Adrenal gland (tissue), 12 donors: ENCODE measurements around the gene GNAQ. TPM values are rescaled to one million over a fixed set of nuclear protein-coding genes. Genes with fewer than 3 reads are reported as not detected.
"Not testable (repeated sequence)": the region's sequence is repeated elsewhere in the genome, so short reads cannot be mapped to it uniquely, and the experiment has no call there.

Source experiments
- DNase-seq, 7 donors: peaks; one replicate each; pipeline ENCODE4 v3.0.0-alpha.2; 2019 to 2020
- H3K27ac ChIP-seq, 5 donors: fragments of 200-600 bp; sonication (generic) in 4 of 5; 1 replicate in 3 of 5; 2 replicates in 2 of 5; pipeline versions ENCODE4 v1.5.1 to v1.8.0; 2016 to 2020; ENCODE audit warnings: mild to moderate bottlenecking in 1 of 5
- H3K27me3 ChIP-seq: fragments of 200-600 bp; 2 replicates; pipeline ENCODE4 v1.8.0; 2021
- H3K36me3 ChIP-seq, 2 donors: fragments of 200-600 bp; replicated peaks in 1 of 2; 1 replicate in 1 of 2; 2 replicates in 1 of 2; pipeline versions ENCODE4 v1.5.1 to v1.8.0; 2018 to 2022
- H3K4me1 ChIP-seq, 2 donors: fragments of 200-600 bp; replicated peaks in 1 of 2; 1 replicate in 1 of 2; 2 replicates in 1 of 2; pipeline versions ENCODE4 v1.5.1 to v1.8.0; 2018 to 2021
- H3K4me3 ChIP-seq, 4 donors: fragments of 200-600 bp; sonication (generic) in 3 of 4; one replicate each; pipeline ENCODE4 v1.5.1; 2016 to 2018
- H3K9me3 ChIP-seq, 3 donors: fragments of 200-600 bp; sonication (generic) in 1 of 3; replicated peaks in 1 of 3; 1 replicate in 2 of 3; 2 replicates in 1 of 3; pipeline versions ENCODE4 v1.5.1 to v1.8.0; 2016 to 2021
- CTCF ChIP-seq, 6 experiments: fragments of 450-650 bp in 4 of 6; fragments of 200-600 bp in 2 of 6; sonication (generic) in 1 of 6; IDR thresholded peaks; 1 replicate in 5 of 6; 2 replicates in 1 of 6; pipeline versions ENCODE4 v1.5.1 to v1.8.0; 2016 to 2021; ENCODE audit warnings: antibody characterized with exemption in 6 of 6, mild to moderate bottlenecking in 2 of 6, moderate library complexity in 1 of 6
- POLR2A ChIP-seq, 2 donors: fragments of 450-650 bp; IDR thresholded peaks; one replicate each; pipeline ENCODE4 v1.6.1; 2017; ENCODE audit warnings: antibody characterized with exemption in 2 of 2, mild to moderate bottlenecking in 2 of 2, moderate library complexity in 1 of 2
- WGBS, 4 donors: extraction: QIAGEN DNeasy Blood & Tissue Kit in 2 of 4; methylation state at CpG; one replicate each; pipeline versions ENCODE4 v1.1.5 to v1.1.7; 2013 to 2017; 5-methylcytosine and 5-hydroxymethylcytosine counted together
- intact Hi-C, 2 donors: fragments of 100-400 bp; cut with DNase I; formaldehyde crosslinking; loops; one replicate each; pipeline versions ENCODE4 v1.14.1 to v1.15.0; 2022 to 2023
- polyA plus RNA-seq, 3 donors: library from polyadenylated mRNA; stranded (reverse); fragments of 200-250 nt in 2 of 3; fragments of 350-450 nt in 1 of 3; fragmentation: Illumina TruSeq in 1 of 3; extraction: RNeasy Lipid Tissue Mini Kit (QIAGEN cat#74804) in 1 of 3; gene quantifications; one replicate each; pipeline ENCODE4 v1.2.3, GENCODE V29; 2013 to 2014
- total RNA-seq, 9 donors: library from RNA; depleted of rRNA in 4 of 9; stranded (reverse); fragments of >200 nt in 4 of 9; fragments of 120-200 nt in 1 of 9; fragmentation: NEBNext Ultra II Directional in 1 of 9; extraction: Animal tissue kit (Norgen Biotek cat#: 25700) in 1 of 9; gene quantifications; one replicate each; pipeline versions ENCODE4 v1.1.0 to v1.2.4, GENCODE V29; 2013 to 2023
- donor health status: healthy with polysubstance abuse.
- donor health status: Bipolar disorder and iron deficiency.
- donor health status: DM: yes; HTN: yes; CAD: no.
- donor health status: DM: no; HTN: no; CAD: no.
- donor health status: DM: no; HTN: no; CAD: no.
- donor health status: DM: yes; HTN: yes; CAD: no.

GNAQ gene
- total and polyA plus RNA-seq, 12 donors: 15.8 to 71.7 (median 45.1) TPM

GRCh38 chr9:77708064-77708815, 323.4 kb downstream of the GNAQ start:
- no peak overlapping the region for H3K27ac ChIP-seq
- H3K9me3 ChIP-seq: no peaks in the 10 kb centered on the region
- H3K4me3 ChIP-seq: no peak overlapping the region
- H3K27me3 ChIP-seq: no peaks in the 10 kb centered on the region
- intact Hi-C loops: no loop called here
- TF ChIP-seq POLR2A (IDR thresholded peaks at IDR 0.05): no peak
- TF ChIP-seq CTCF (IDR thresholded peaks at IDR 0.05): no peak
- no peaks in the 10 kb centered on the region for H3K4me1 ChIP-seq
- WGBS, 4 donors: 81 to 88% (median 85%) methylated on average over 1 of the region's 1 CpG
- no peaks in the 10 kb centered on the region for H3K36me3 ChIP-seq
- DNase-seq: no peak

- WGBS, 4 donors: 79 to 86% (median 81%) methylated on average over 6 of the region's 6 CpGs
- Histone ChIP-seq H3K36me3 (no peaks in the 10 kb centered on the region), H3K4me3 (no peak overlapping the region), H3K9me3 (no peaks in the 10 kb centered on the region), H3K27ac (no peak overlapping the region), H3K4me1 (no peaks in the 10 kb centered on the region), H3K27me3 (no peaks in the 10 kb centered on the region)
- DNase-seq: peak in 6 of 7 donors; percentile 23 to 70 (median 58)
- no peak for TF ChIP-seq CTCF (IDR thresholded peaks at IDR 0.05)
- no peak for TF ChIP-seq POLR2A (IDR thresholded peaks at IDR 0.05)
- intact Hi-C loops: no loop called here
These were observed 324.1 kb downstream of the GNAQ start for GRCh38 chr9:77707383-77708063.

GRCh38 chr9:77705636-77706035, 326.0 kb downstream of the GNAQ start:
- Histone ChIP-seq H3K27me3 (no peaks in the 10 kb centered on the region), H3K4me1 (no peaks in the 10 kb centered on the region), H3K9me3 (no peaks in the 10 kb centered on the region), H3K27ac (no peak overlapping the region), H3K36me3 (no peaks in the 10 kb centered on the region), H3K4me3 (no peak overlapping the region)
- no peak for DNase-seq
- no peak for TF ChIP-seq CTCF (IDR thresholded peaks at IDR 0.05)
- no peak for TF ChIP-seq POLR2A (IDR thresholded peaks at IDR 0.05)
- intact Hi-C loops: no loop called here

GRCh38 chr9:77702521-77703390, 328.9 kb downstream of the GNAQ start:
- 91 to 95% (median 94%) methylated on average over 18 to 52 of the region's 52 CpGs for WGBS, 4 donors
- DNase-seq, intact Hi-C loops, H3K4me1 ChIP-seq, H3K36me3 ChIP-seq, H3K4me3 ChIP-seq, H3K9me3 ChIP-seq, H3K27ac ChIP-seq, H3K27me3 ChIP-seq: not testable (repeated sequence)
